GM12878 (cell line): ENCODE results near the gene DRC1. TPM values are rescaled to one million over a fixed set of nuclear protein-coding genes. Genes with fewer than 3 reads are reported as not detected.

Experiments used
- ATAC-seq: fragments of 200-7000 bp; cut with Tn5 transposase; 3 replicates; pipeline ENCODE4 v1.9.1; 2020; ENCODE audit warnings: mild to moderate bottlenecking, moderate library complexity
- BruUV-seq: library from RNA; stranded (reverse); fragments of 400-500 nt; replicated peaks from 2 replicates; lab custom pipeline; 2021; lab: Mats Ljungman, UMichigan
- CTCF ChIA-PET: fragments of 300-600 bp; sonication (Branson Sonifier 250); formaldehyde crosslinking; extraction: SDS; loops from one replicate; lab custom pipeline; 2021; ENCODE audit warnings: inconsistent platforms; lab: Yijun Ruan, JAX
- POLR2A ChIA-PET: fragments of 350-600 bp; formaldehyde crosslinking; extraction: SDS; loops from one replicate; lab custom pipeline; 2021; ENCODE audit warnings: inconsistent platforms; lab: Charles Lee
- RAD21 ChIA-PET: fragments of 300-600 bp; sonication (Branson Sonifier 250); formaldehyde crosslinking; loops from one replicate; lab custom pipeline; 2023; ENCODE audit warnings: antibody characterized with exemption; ENCODE audit not compliant: unreplicated experiment; lab: Charles Lee
- SMC1A ChIA-PET: fragments of 300-600 bp; sonication (Branson Sonifier 250); formaldehyde crosslinking; loops from one replicate; lab custom pipeline; 2023; ENCODE audit not compliant: unreplicated experiment, uncharacterized antibody; lab: Charles Lee
- DNase-seq: peaks from one replicate; pipeline ENCODE4 v3.0.0-alpha.2; 2011; ENCODE audit warnings: low read depth, low spot score
- FAIRE-seq: peaks from 3 replicates; lab custom pipeline; 2011; peaks lifted over from hg19 to GRCh38; lab: Jason Lieb, UNC
- H2AFZ ChIP-seq: 2 replicates; pipeline ENCODE4 v1.6.0; 2011; ENCODE audit warnings: low read depth, low read length, control low read depth; ENCODE audit not compliant: control insufficient read depth
- H3K27ac ChIP-seq: 2 replicates; pipeline ENCODE4 v1.5.1; 2011; ENCODE audit warnings: control low read depth; ENCODE audit not compliant: control insufficient read depth, insufficient read depth
- H3K27me3 ChIP-seq, 2 experiments: replicated peaks in 1 of 2; 2 replicates each; pipeline versions ENCODE4 v1.6.0 to v1.6.1; 2011; ENCODE audit warnings: low read length in 1 of 2; ENCODE audit not compliant: control insufficient read depth in 2 of 2, insufficient read depth in 2 of 2
- H3K36me3 ChIP-seq, 2 experiments: 2 replicates each; pipeline ENCODE4 v1.5.1; 2011; ENCODE audit warnings: low read length in 1 of 2; ENCODE audit not compliant: control insufficient read depth in 2 of 2, insufficient read depth in 2 of 2
- H3K4me1 ChIP-seq: 2 replicates; pipeline ENCODE4 v1.6.1; 2011; ENCODE audit warnings: mild to moderate bottlenecking, low read length, moderate library complexity, mixed read lengths; ENCODE audit not compliant: control insufficient read depth, insufficient read depth
- H3K4me2 ChIP-seq: 2 replicates; pipeline ENCODE4 v1.6.0; 2011; ENCODE audit warnings: control low read depth; ENCODE audit not compliant: control insufficient read depth, insufficient read depth
- H3K4me3 ChIP-seq: fragments of 200-600 bp; sonication (generic); 2 replicates; pipeline ENCODE4 v1.5.1; 2016
- H3K79me2 ChIP-seq: 2 replicates; pipeline ENCODE4 v1.6.0; 2011; ENCODE audit warnings: low read length; ENCODE audit not compliant: control insufficient read depth, insufficient read depth
- H3K9ac ChIP-seq: 2 replicates; pipeline ENCODE4 v1.8.0; 2011; ENCODE audit warnings: low read length, control low read depth, mixed read lengths; ENCODE audit not compliant: control insufficient read depth, insufficient read depth
- H3K9me3 ChIP-seq: replicated peaks from 3 replicates; pipeline ENCODE4 v1.5.1; 2011; ENCODE audit warnings: mild to moderate bottlenecking, low read length; ENCODE audit not compliant: control insufficient read depth, insufficient read depth
- H4K20me1 ChIP-seq: 2 replicates; pipeline ENCODE4 v1.6.0; 2011; ENCODE audit not compliant: control insufficient read depth, insufficient read depth
- EED ChIP-seq: sonication (generic); IDR thresholded peaks from 2 replicates; pipeline ENCODE4 v1.6.1; 2016; ENCODE audit warnings: antibody characterized with exemption, low read depth
- EP300 ChIP-seq, 2 experiments: fragments of 150-350 bp in 1 of 2; IDR thresholded peaks; 2 replicates each; pipeline ENCODE4 v1.6.1; 2011 to 2012; ENCODE audit warnings: low read depth in 2 of 2, low read length in 2 of 2, borderline replicate concordance in 1 of 2, improper control_type of control experiment in 1 of 2, inconsistent platforms in 1 of 2; ENCODE audit not compliant: control insufficient read depth in 1 of 2
- LARP7 ChIP-seq: fragments of 450-650 bp; IDR thresholded peaks from 2 replicates; pipeline ENCODE4 v1.6.1; 2017; ENCODE audit warnings: mild to moderate bottlenecking
- NFYA ChIP-seq: IDR thresholded peaks from 2 replicates; pipeline ENCODE4 v1.6.1; 2011; ENCODE audit warnings: low read depth, mild to moderate bottlenecking, low read length, improper control_type of control experiment, borderline replicate concordance
- RAD21 ChIP-seq: IDR thresholded peaks from 2 replicates; pipeline ENCODE4 v1.6.1; 2011; ENCODE audit warnings: mild to moderate bottlenecking, low read depth, low read length, moderate library complexity; ENCODE audit not compliant: insufficient read depth
- RFX5 ChIP-seq: IDR thresholded peaks from 2 replicates; pipeline ENCODE4 v1.6.1; 2011; ENCODE audit warnings: low read depth, low read length, improper control_type of control experiment
- RUNX3 ChIP-seq: IDR thresholded peaks from 2 replicates; pipeline ENCODE4 v1.6.1; 2012; ENCODE audit warnings: low read length, inconsistent platforms
- TAF1 ChIP-seq: IDR thresholded peaks from 2 replicates; pipeline ENCODE4 v1.6.1; 2011; ENCODE audit warnings: mild to moderate bottlenecking, low read depth, low read length, borderline replicate concordance
- ZBED1 ChIP-seq: IDR thresholded peaks from 2 replicates; pipeline ENCODE4 v1.6.1; 2016; ENCODE audit warnings: borderline replicate concordance
- ZBTB4 ChIP-seq: fragments of 450-650 bp; formaldehyde crosslinking; IDR thresholded peaks from 2 replicates; pipeline ENCODE4 v1.4.0; 2022; ENCODE audit warnings: mild to moderate bottlenecking, moderate library complexity
- WGBS: methylation state at CpG from one replicate; pipeline ENCODE4 v1.1.6; 2016; ENCODE audit warnings: low lambda C conversion rate; ENCODE audit not compliant: insufficient replicate concordance, insufficient coverage; ENCODE audit errors: missing lambda C conversion rate; 5-methylcytosine and 5-hydroxymethylcytosine counted together
- in situ Hi-C: fragments of 300-500 bp; cut with MboI; formaldehyde crosslinking; loops from 9 replicates; pipeline ENCODE4 v1.14.3; 2018; ENCODE audit warnings: mixed read lengths
- intact Hi-C: fragments of 100-400 bp; cut with micrococcal nuclease; formaldehyde crosslinking; loops from one replicate; pipeline ENCODE4 v1.14.2; 2022; ENCODE audit not compliant: unreplicated experiment
- polyA plus RNA-seq, 11 experiments: library from polyadenylated mRNA; depleted of rRNA in 4 of 11; unstranded in 6 of 11; stranded (reverse) in 5 of 11; fragments of >200 nt; fragmentation: Nextera tagmentation in 4 of 11; fragmentation: Illumina TruSeq in 1 of 11; extraction: Ambion mirVana in 4 of 11; extraction: Trizol in 1 of 11; gene quantifications; 1 replicate in 1 of 11; 2 replicates in 10 of 11; pipeline versions ENCODE4 v1.2.1 to v1.2.3, GENCODE V29; 2011 to 2016; ENCODE audit warnings: inconsistent platforms in 2 of 11, missing spikeins in 2 of 11, low read depth in 1 of 11
- total RNA-seq, 4 experiments: library from RNA; depleted of rRNA in 3 of 4; stranded (reverse); fragments of >200 nt in 3 of 4; fragmentation: Illumina TruSeq in 1 of 4; extraction: Trizol in 1 of 4; gene quantifications; 2 replicates each; pipeline versions ENCODE4 v1.2.1 to v1.2.3, GENCODE V29; 2013 to 2021

The DRC1 gene
- total and polyA plus RNA-seq, 10 of the 15 experiments (the other 5 are each of a cell fraction or from before 2014, with no cell fraction given): 0.03 TPM; not detected in 9

- 10% methylated on average over 2 of the region's 2 CpGs for WGBS
- Histone ChIP-seq H3K4me2 (no peak overlapping the region), H3K27me3 (no peaks in the 10 kb centered on the region), H4K20me1 (no peaks in the 10 kb centered on the region), H3K27ac (no peak overlapping the region), H3K36me3 (no peaks in the 10 kb centered on the region), H3K4me1 (no peaks in the 10 kb centered on the region), H3K79me2 (no peaks in the 10 kb centered on the region), H3K9ac (no peak overlapping the region), H2AFZ (no peak overlapping the region), H3K4me3 (no peak overlapping the region), H3K9me3 (peaks cover 3% of the 10 kb centered on the region; the same call in 1 of the 3 replicates)
- ChIA-PET RAD21 (no interaction called here), CTCF (no interaction called here), POLR2A (no interaction called here), SMC1A (no interaction called here)
- ATAC-seq: no peak
- FAIRE-seq: no peak
- TF ChIP-seq LARP7 (no peak), RUNX3 (no peak), ZBTB4 (CRISPR knock-in tag) (no peak), RAD21 (no peak), RFX5 (no peak), ZBED1 (no peak), EP300 (IDR thresholded peaks at IDR 0.05; ENCODE audit: borderline replicate concordance in 1 of 2, control insufficient read depth in 1 of 2, low read depth in 2 of 2, low read length in 2 of 2) (no peak), EED (no peak), TAF1 (no peak), NFYA (no peak)
- DNase-seq: no peak
- intact Hi-C loops: no loop called here
- BruUV-seq: no TSS peak
- in situ Hi-C loops: no loop called here
Observed at GRCh38 chr2:26471289-26471688, 69.6 kb downstream of the DRC1 start.
